ENCODE data around the gene MEG3. TPM values are rescaled to one million over a fixed set of nuclear protein-coding genes. Genes with fewer than 3 reads are reported as not detected.
"Not testable (repeated sequence)": the region's sequence is repeated elsewhere in the genome, so short reads cannot be mapped to it uniquely, and the experiment has no call there.

The MEG3 gene
- total RNA-seq, 2 experiments from 2014 or later, result not detected

DNA sequence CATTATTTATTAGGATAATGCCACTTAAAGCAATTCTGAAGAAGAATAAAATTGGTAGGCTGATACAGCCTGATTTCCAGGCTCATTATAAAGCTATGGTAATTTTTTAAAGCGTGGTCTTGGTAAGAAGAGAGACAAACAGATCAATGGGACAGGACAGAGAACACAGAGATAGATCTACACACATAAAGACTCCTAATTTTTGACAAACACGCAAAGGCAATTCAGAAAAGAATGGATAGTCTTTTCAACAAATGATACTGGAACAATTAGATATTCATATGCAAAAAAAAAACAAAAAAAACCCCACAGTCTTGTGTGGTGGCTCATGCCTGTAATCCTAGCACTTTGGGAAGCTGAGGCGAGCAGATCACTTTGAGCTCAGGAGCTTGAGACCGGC, 25.9 kb upstream of the MEG3 start:
- H3K27ac Mint-ChIP-seq, result no peak overlapping the region
- H3K4me1 Mint-ChIP-seq, result no peaks in the 10 kb centered on the region
- no peaks in the 10 kb centered on the region for H3K9me3 Mint-ChIP-seq
- DNase-seq (no peak), ATAC-seq (ENCODE audit: low read depth) (no peak)
- H3K27me3 Mint-ChIP-seq, result peaks cover 23% of the 10 kb centered on the region
- H3K36me3 Mint-ChIP-seq, result no peaks in the 10 kb centered on the region
- H3K4me3 Mint-ChIP-seq, result no peak overlapping the region
- POLR2A ChIA-PET, result no interaction called here

DNA sequence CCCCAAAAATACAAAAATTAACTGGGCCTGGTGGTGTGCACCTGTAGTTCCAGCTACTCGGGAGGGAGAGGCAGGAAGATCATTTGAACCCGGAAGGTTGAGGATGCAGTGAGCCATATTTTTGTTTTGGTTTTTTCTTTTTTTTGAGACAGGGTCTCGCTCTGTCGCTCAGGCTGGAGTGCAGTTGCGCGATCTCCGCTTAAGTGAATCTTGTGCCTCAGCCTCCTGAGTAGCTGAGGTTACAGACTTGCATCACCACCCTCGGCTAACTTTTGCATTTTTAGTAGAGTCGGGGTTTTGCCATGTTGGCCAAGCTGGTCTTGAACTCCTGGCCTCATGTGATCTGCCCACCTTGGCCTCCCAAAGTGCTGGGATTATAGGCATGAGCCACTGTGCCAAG, 24.5 kb upstream of the MEG3 start:
- H3K4me3 Mint-ChIP-seq; H3K9me3 Mint-ChIP-seq; POLR2A ChIA-PET; H3K4me1 Mint-ChIP-seq; H3K36me3 Mint-ChIP-seq; H3K27ac Mint-ChIP-seq; DNase-seq; ATAC-seq (ENCODE audit: low read depth): not testable (repeated sequence)
- peaks cover 23% of the 10 kb centered on the region for H3K27me3 Mint-ChIP-seq

- Mint-ChIP-seq H3K4me1 (no peaks in the 10 kb centered on the region), H3K9me3 (no peaks in the 10 kb centered on the region), H3K4me3 (no peak overlapping the region), H3K36me3 (no peaks in the 10 kb centered on the region), H3K27ac (no peak overlapping the region), H3K27me3 (peaks cover 23% of the 10 kb centered on the region)
- DNase-seq (no peak), ATAC-seq (ENCODE audit: low read depth) (no peak)
- POLR2A ChIA-PET, result no interaction called here
Measured at GRCh38 chr14:100802179-100802578, 23.7 kb upstream of the MEG3 start.

GRCh38 chr14:100802766-100803165, 23.2 kb upstream of the MEG3 start:
- Mint-ChIP-seq H3K27ac (no peak overlapping the region), H3K27me3 (peaks cover 23% of the 10 kb centered on the region), H3K36me3 (no peaks in the 10 kb centered on the region), H3K4me3 (no peak overlapping the region), H3K9me3 (no peaks in the 10 kb centered on the region), H3K4me1 (no peaks in the 10 kb centered on the region)
- no peak for ATAC-seq (ENCODE audit: low read depth)
- DNase-seq, result no peak
- POLR2A ChIA-PET, result no interaction called here

DNA sequence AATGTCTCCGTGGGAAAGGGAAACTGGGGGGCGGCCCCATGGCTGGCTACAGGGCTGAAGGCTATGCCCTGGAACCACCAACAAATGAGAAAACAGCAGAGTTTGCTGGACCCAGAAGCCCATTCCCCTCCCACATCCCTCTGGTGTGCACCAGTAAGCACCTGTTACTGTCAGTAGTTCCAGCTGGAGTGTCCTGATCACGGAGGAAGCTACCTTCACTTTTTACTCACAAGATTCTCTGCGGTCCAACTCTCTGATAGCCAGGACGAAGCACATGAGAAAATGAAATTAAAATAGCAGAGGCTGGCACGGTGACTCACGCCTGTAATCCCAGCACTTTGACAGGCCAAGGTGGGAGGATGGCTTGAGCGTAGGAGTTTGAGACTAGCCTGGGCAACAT, 22.7 kb upstream of the MEG3 start:
- ATAC-seq (ENCODE audit: low read depth) (no peak), DNase-seq (no peak)
- Mint-ChIP-seq H3K27ac (no peak overlapping the region), H3K9me3 (no peaks in the 10 kb centered on the region), H3K36me3 (no peaks in the 10 kb centered on the region), H3K27me3 (peaks cover 21% of the 10 kb centered on the region), H3K4me1 (no peaks in the 10 kb centered on the region), H3K4me3 (no peak overlapping the region)
- POLR2A ChIA-PET, result no interaction called here

- no peak overlapping the region for H3K27ac Mint-ChIP-seq
- no peaks in the 10 kb centered on the region for H3K36me3 Mint-ChIP-seq
- DNase-seq, result no peak
- POLR2A ChIA-PET, result no interaction called here
- H3K27me3 Mint-ChIP-seq, result peaks cover 19% of the 10 kb centered on the region
- H3K4me3 Mint-ChIP-seq, result no peak overlapping the region
- H3K4me1 Mint-ChIP-seq, result no peaks in the 10 kb centered on the region
- ATAC-seq (ENCODE audit: low read depth), result no peak
- H3K9me3 Mint-ChIP-seq, result peaks cover 2% of the 10 kb centered on the region
Measured at GRCh38 chr14:100803676-100804075, 22.2 kb upstream of the MEG3 start.

- Mint-ChIP-seq H3K4me3 (no peak overlapping the region), H3K27ac (no peak overlapping the region), H3K9me3 (peaks cover 3% of the 10 kb centered on the region), H3K36me3 (no peaks in the 10 kb centered on the region), H3K27me3 (peaks cover 20% of the 10 kb centered on the region), H3K4me1 (no peaks in the 10 kb centered on the region)
- POLR2A ChIA-PET, result no interaction called here
- no peak for ATAC-seq (ENCODE audit: low read depth)
- DNase-seq, result no peak
Measured at GRCh38 chr14:100804138-100804537, 21.8 kb upstream of the MEG3 start.

GRCh38 chr14:100804558-100805309, 21.2 kb upstream of the MEG3 start:
- peaks cover 17% of the 10 kb centered on the region for H3K27me3 Mint-ChIP-seq
- H3K27ac Mint-ChIP-seq, result no peak overlapping the region
- no peaks in the 10 kb centered on the region for H3K4me1 Mint-ChIP-seq
- no peak overlapping the region for H3K4me3 Mint-ChIP-seq
- H3K9me3 Mint-ChIP-seq, result peaks cover 6% of the 10 kb centered on the region
- POLR2A ChIA-PET, result no interaction called here
- ATAC-seq (ENCODE audit: low read depth), result no peak
- H3K36me3 Mint-ChIP-seq, result no peaks in the 10 kb centered on the region
- DNase-seq, result no peak

DNA sequence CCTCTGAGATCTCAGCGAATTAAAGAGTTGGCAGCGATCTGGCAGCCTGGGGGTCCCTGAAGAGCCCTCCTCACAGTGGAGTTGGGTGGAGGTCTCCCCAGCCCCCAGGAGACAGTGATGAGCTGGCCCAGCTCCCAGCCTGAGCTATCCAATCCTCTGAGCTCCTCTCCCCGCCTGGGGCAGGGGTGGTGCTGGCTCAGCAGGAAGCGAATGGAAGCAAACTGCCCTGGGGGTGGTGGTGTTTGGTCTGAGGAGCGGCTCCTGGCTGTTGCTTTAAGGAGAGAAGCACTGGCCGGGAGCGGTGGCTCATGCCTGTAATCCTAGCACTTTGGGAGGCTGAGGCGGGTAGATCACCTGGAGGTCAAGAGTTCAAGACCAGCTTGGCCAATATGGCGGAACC, 19.5 kb upstream of the MEG3 start:
- H3K9me3 Mint-ChIP-seq, result peaks cover 6% of the 10 kb centered on the region
- ATAC-seq (ENCODE audit: low read depth), result no peak
- H3K4me1 Mint-ChIP-seq, result no peaks in the 10 kb centered on the region
- H3K4me3 Mint-ChIP-seq, result no peak overlapping the region
- POLR2A ChIA-PET, result no interaction called here
- no peak overlapping the region for H3K27ac Mint-ChIP-seq
- peaks cover 8% of the 10 kb centered on the region for H3K27me3 Mint-ChIP-seq
- no peak for DNase-seq
- H3K36me3 Mint-ChIP-seq, result no peaks in the 10 kb centered on the region

DNA sequence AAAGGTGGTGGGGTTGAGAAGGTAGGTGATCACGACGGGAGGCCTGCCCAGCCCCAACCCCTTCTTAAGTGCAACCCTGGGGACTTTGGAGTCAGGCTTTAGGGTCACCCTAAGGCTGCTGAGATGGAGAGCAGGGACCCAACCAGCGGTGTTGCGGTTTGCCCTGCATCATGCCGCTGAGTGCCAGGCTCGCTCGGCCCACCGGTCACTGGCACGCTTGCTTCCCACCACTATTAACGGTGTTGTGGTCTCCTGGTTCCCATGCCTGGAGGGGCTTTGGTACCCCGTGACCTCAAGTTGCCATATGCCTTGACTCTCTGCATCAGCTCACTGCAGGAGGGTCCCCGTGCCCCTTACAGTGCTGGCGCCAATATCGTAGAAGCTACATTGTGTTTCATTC, 18.4 kb upstream of the MEG3 start:
- no peaks in the 10 kb centered on the region for H3K4me1 Mint-ChIP-seq

GRCh38 chr14:100807979-100808734, 17.8 kb upstream of the MEG3 start:
- POLR2A ChIA-PET, result no interaction called here
- H3K36me3 Mint-ChIP-seq, result no peaks in the 10 kb centered on the region
- no peaks in the 10 kb centered on the region for H3K4me1 Mint-ChIP-seq
- peaks cover 17% of the 10 kb centered on the region for H3K27me3 Mint-ChIP-seq
- H3K4me3 Mint-ChIP-seq, result no peak overlapping the region
- no peak for ATAC-seq (ENCODE audit: low read depth)
- no peak overlapping the region for H3K27ac Mint-ChIP-seq
- H3K9me3 Mint-ChIP-seq, result peaks cover 6% of the 10 kb centered on the region
- no peak for DNase-seq

More for the DNA sequence above, 18.4 kb upstream of the MEG3 start:
- Mint-ChIP-seq H3K27me3 (peaks cover 17% of the 10 kb centered on the region), H3K9me3 (peaks cover 6% of the 10 kb centered on the region), H3K36me3 (no peaks in the 10 kb centered on the region), H3K4me3 (no peak overlapping the region), H3K27ac (no peak overlapping the region)
- ATAC-seq (ENCODE audit: low read depth) (no peak), DNase-seq (no peak)
- POLR2A ChIA-PET, result no interaction called here

DNA sequence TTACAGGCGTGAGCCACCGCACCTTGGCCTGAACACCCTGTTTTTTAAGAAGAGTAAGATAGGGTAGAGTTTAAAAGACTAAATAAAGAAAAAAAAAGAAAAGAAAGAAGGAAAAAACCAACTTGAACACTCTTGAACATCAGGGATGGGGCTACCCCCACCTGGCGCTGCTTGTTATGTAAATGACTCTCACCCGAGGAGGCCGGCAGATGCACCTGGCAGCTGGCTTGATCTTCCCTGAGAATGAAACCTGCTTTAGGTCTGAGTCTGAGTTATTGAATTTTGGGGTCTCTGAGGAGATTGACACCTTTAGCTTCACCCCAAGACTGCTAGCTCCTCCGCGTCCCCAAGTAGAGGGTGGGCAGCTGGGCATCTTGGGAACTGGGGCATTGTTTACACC, 15.5 kb upstream of the MEG3 start:
- POLR2A ChIA-PET, result no interaction called here
- Mint-ChIP-seq H3K4me1 (no peaks in the 10 kb centered on the region), H3K4me3 (no peak overlapping the region), H3K36me3 (no peaks in the 10 kb centered on the region), H3K27ac (no peak overlapping the region), H3K27me3 (peaks cover 17% of the 10 kb centered on the region), H3K9me3 (peaks cover 6% of the 10 kb centered on the region)
- DNase-seq (no peak), ATAC-seq (ENCODE audit: low read depth) (no peak)

- Mint-ChIP-seq H3K4me3 (no peak overlapping the region), H3K9me3 (peaks cover 6% of the 10 kb centered on the region), H3K4me1 (no peaks in the 10 kb centered on the region), H3K27me3 (peaks cover 17% of the 10 kb centered on the region), H3K36me3 (no peaks in the 10 kb centered on the region), H3K27ac (no peak overlapping the region)
- POLR2A ChIA-PET, result no interaction called here
- DNase-seq (no peak), ATAC-seq (ENCODE audit: low read depth) (no peak)
Measured at GRCh38 chr14:100810861-100811461, 15.0 kb upstream of the MEG3 start.

DNA sequence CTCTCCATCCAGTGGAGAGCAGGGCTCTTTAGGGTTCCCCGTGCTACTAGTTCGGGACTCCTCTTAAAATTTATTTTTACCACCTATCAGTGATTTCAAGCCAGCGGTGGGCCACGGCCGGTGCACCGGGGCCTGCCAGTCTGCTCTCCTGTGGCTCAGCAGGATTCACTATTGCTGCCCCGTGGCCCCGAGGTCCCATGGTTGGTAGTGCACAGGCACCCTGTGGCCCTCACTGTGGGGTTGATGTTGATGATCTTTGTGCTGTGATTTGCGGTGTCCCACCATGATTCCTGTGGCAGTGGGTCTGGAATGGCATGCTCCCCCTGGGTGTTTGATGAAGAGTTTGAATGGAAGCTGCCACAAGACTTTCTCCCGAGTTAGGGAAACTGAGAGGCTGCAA, 12.6 kb upstream of the MEG3 start:
- no peaks in the 10 kb centered on the region for H3K4me1 Mint-ChIP-seq
- POLR2A ChIA-PET, result no interaction called here
- no peak overlapping the region for H3K27ac Mint-ChIP-seq
- H3K27me3 Mint-ChIP-seq, result peaks cover 17% of the 10 kb centered on the region
- no peaks in the 10 kb centered on the region for H3K36me3 Mint-ChIP-seq
- DNase-seq (no peak), ATAC-seq (ENCODE audit: low read depth) (no peak)
- peaks cover 6% of the 10 kb centered on the region for H3K9me3 Mint-ChIP-seq
- H3K4me3 Mint-ChIP-seq, result no peak overlapping the region
